Islet precursor cell (in vitro differentiated cells): ENCODE results near the gene DNAJC7.

ENCODE experiments used
- DNase-seq: peaks from one replicate; pipeline ENCODE4 v3.0.0-alpha.2; 2018

DNAJC7 gene

DNA sequence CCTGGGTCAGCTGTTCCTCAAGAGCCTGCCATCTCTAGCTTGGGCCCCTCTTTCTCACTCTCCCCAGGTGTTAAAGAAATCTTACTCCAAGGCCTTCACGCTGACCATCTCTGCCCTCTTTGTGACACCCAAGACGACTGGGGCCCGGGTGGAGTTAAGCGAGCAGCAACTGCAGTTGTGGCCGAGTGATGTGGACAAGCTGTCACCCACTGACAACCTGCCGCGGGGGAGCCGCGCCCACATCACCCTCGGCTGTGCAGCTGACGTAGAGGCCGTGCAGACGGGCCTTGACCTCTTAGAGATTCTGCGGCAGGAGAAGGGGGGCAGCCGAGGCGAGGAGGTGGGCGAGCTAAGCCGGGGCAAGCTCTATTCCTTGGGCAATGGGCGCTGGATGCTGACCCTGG is 43.8 kb downstream of the DNAJC7 start:
- no peak for DNase-seq

DNA sequence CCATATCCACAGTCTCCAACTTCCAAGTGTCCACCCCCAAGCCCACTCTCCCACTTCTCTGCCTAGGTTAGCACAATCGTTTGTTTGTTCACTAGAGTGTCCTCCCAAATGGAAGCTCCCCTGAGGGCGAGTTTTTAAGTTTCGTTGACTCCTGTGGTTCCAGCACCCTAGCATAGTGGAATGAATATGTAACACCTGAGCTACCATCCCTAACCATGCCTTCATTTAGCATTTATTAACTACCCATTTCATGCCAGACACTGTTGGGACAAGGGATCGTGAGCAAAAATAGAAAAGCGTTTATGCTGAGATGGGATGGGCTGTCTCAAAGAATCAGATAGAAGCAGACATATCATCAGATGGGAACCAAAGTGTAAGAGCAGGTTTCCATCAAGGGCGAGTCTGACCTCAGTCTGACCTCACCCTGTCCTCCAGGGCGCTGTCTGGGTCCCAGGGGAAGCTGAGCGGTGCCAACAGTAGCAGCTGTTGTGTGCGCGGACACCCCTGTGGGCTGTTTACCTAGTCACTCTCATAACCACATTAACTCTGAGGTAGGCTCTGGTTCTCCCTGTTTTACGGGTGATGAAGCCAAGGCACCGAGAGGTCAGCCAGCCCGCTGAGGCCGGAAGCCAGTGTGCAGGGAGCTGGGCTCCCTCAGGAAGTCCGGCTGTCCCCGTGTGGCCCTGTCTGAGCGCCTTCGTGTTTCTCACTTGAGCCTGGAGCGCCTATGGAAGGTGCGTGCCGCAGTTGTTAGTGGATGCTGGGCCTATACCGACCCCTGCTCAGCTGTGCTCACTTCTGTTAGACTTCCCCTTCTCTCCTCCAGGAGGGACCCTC is 44.5 kb downstream of the DNAJC7 start:
- peak; percentile 57 for DNase-seq

DNA sequence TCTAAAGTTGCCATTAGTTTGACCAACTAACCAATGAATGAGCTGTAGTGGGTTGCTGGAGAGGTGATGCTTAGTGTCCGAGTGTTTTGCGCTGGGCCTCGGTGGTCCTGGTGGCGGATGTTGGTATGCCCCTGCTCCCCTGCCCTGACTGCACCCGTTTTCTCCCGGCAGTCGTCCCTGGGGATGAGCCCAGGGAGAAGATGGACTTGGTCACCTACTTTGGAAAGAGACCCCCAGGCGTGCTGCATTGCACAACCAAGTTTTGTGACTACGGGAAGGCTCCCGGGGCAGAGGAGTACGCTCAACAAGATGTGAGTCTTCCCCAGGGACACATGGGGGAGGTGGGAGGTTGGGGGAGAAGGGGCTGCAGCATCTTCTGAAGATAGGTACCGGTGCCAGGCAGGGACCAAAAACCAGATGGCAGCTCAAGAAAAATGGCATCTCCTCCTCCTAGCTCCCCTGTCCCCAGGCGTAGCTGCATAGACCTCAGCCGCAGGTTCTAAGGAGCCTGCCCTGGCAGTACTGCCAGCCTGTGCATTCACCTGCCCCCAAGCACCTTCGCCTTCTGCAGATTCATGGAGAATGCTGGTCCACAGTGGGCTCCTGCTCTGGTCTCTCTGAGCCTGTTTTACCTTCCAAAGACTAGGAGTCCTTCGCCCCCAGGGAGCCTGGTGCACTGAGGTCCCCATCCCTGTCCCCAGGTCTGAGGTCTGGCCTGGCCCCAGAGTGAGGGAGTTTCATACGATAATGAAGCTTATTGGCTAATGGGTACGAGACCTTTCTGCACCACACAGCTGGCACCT is 45.3 kb downstream of the DNAJC7 start:
- DNase-seq: no peak

DNA sequence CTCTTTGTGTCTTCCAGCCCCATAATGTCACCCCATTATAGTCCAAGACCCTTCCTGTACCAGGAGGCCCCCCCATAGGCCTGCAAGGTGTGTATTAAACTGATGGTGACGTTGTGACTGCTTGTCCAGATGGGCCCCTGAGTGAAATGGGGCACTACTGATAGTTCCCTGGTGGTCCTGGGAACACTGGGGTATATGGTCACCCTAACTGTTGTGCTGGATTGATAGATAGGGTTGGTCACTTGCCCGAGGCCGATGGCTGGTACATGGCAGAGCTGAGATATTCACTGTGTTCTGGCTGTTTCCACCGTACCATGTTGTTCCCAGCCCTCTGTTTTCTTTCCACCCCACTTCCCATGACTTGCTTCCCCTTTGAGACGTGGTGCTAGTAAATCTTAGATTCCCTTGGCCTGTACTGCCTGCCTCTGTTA is 46.3 kb downstream of the DNAJC7 start:
- DNase-seq: no peak

DNA sequence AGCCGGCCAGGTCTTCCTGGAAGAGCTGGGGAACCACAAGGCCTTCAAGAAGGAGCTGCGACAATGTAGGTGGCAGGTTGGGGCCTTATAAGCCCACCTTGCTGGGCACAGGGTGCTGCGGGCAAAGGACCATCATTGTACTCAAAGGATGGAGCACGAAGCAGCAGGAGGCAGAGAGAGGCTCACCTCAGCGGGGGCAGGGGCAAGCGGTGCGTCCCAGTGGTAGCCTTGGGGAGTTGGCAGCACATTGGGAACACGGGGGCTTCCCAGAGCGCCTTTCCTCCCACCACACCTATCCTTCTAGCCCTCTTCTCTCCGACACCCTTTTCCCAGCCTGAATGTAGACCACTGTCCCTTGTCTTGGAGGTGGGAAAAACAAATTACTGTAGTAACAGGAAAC is 48.6 kb downstream of the DNAJC7 start:
- no peak for DNase-seq

DNA sequence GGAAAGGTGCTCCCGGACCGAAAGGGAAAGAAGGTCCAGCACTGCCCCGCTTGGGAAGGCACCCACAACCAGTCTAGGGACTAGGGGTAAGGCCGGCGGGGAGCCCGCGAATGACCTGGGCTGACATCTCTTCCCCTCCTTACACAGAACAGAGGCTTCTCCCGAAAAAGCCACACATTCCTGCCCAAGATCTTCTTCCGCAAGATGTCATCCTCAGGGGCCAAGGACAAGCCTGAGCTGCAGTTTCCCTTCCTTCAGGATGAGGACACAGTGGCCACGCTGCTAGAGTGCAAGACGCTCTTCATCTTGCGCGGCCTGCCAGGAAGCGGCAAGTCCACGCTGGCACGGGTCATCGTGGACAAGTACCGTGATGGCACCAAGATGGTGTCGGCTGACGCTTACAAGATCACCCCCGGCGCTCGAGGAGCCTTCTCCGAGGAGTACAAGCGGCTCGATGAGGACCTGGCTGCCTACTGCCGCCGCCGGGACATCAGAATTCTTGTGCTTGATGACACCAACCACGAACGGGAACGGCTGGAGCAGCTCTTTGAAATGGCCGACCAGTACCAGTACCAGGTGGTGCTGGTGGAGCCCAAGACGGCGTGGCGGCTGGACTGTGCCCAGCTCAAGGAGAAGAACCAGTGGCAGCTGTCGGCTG is 49.2 kb downstream of the DNAJC7 start:
- no peak for DNase-seq

DNA sequence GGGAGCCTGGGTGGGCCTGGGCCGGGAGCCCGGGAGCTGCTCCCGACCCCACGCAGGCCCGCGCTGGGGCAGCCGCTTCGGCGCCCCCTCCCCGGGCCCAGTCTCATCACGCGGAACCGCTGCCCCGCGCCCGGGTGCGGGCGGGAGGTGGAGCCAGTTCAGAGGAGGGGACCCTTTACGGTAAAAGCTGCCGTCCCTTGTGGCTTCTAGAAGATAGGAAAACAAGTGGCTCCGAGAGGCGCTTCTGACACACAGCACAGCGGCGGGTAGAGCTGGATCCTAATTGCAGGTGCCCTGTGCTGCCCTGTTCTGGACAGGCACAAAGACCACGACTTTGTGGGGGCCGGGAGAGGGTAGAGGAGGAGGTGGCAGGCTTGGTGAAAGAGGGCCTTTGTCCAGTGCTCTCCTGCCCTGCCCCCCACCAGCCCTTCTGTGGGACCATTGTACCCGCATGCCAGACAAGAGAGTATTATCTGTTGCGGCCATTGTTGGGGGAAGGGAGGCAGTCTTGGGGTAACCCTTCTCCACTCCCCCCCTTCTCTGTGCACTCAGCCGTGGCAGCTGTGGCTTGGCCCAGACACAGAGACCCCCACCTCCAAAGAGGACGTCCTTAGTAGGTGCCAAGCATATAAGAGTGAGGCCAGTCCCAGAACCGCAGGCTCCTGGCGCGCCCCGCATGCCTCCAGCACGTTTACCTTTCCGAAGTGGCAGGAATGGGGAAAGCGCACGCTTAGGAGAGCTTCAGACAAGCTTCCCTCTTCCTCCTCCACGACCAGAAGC is 49.9 kb downstream of the DNAJC7 start:
- DNase-seq: peak; percentile 71

DNA sequence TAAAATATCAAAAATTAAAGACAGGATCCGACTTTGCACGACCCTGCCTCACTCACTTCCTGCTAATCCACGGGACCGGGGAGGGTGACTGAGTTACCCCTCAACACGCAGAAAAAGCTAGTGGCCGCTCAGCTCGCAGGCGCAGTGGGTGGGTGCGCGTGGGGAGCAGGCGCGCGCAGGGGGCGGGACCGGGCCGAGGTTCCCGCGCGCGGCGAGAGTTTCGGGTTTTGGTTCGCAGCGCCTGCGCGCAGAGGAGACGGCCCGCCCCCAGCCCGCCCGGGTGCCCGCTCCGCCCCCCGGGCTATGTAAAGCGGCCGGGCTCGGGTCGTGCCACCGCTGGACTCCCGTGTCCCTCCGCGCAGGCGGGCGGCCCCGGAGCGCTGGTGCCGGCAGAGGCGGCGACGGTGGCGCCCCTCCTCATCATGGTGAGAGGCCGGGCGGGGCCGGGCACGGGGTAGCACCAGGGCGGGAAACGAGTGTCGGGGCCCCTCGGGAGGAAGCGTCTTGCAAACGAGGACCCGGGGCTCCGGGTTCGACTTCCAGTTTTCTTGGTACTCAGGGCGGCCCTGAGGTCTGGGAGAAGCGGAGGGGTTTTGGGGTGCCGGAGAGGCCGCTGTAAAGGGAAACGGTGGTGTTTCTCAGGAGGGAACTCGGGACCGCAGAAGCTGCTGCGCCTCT is 50.6 kb downstream of the DNAJC7 start, which contains the start of gene CNP:
Gene CNP (plus strand): TSS at position 333 of the 678 bp plus-strand sequence. CDS start 90 bp downstream, at position 423.
- DNase-seq: peak; percentile 95

DNA sequence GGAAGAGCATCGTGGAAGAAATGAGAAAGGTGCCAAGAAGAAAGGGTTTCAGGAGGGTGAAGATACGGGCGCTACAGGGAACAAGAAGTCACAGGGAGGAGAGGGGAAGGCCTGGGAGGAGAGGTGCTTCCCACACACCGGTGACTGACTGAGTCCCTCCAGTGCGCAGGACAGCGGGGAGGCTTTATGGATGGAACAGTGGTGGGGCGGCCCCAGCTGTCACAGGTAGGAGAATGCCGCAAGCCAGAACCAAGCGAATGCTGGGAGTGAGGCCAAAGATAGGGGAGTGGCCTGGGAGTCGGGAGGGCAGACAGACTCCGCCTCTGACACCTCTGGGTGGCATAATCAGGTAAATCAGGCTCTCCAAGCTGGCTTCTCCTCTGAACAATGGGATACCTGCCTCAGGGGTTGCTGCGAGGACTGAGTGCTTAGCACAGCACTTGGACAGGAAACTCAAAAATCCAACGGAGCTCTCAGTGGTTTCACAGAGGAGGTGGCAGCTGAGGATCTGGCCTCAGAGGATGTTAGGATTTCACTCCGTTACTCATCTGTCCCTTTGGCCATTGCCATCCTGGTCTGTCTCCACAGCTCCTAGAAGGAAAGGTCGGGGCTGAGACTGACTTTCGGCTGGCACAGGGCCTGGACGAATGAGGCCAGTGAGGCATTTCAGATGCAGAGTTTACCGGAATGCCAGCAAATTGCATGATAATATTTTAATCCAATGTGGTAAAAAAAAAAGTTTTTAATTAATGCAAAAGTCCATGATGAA is 51.4 kb downstream of the DNAJC7 start:
- peak; percentile 97 for DNase-seq

DNA sequence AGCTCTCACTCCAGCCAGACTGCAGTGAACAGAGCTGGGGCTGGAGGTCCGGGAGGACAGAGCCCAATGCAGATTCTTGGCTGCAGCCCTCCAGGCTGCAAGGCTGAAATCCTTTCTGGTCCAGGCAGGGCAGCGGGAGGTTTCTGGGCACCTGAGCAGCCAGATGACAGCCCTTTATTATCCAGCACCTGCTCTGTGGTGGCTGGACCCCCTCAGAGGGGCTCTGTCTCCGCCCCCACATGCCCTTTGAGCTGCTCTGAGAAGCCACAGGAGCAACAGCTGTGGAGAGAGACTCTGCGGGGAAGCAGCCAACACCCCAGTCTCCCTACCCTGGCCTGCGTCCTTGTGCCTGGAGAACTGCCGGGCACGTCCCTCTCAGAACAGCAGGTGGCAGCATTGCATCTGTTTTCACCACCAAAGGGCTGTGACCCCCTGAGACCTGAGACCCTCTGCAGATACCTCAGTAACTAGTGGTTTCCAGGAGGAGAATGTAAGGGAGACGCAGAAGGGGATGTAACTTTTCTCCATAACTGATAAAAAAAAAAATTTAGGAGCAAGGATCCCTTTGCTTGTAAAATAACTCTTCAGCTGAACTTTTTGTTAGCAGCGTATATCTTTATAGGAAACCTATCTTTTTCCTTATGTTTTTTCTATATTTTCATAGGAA is 54.3 kb downstream of the DNAJC7 start:
- peak; percentile 93 for DNase-seq

DNA sequence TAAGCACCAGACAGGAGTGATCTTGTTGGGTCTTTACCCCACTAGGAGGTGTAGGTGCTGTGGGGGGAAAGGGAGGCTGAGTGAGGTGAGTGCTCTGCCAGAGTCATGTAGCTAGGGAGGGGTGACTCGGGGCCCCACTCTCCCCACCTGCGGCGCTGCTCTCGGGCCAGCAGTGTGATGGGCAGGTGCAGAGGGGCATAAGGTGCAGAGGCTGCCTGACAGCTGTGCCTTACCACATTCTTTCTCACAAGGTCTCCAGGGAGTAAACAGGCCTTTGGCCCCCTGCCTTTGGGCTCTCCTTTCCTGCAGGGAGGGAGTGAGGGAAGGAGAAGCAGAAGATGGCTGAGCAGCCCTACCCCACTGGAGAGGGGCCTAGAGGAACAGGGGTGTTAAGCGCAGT is 55.1 kb downstream of the DNAJC7 start:
- DNase-seq: no peak

DNA sequence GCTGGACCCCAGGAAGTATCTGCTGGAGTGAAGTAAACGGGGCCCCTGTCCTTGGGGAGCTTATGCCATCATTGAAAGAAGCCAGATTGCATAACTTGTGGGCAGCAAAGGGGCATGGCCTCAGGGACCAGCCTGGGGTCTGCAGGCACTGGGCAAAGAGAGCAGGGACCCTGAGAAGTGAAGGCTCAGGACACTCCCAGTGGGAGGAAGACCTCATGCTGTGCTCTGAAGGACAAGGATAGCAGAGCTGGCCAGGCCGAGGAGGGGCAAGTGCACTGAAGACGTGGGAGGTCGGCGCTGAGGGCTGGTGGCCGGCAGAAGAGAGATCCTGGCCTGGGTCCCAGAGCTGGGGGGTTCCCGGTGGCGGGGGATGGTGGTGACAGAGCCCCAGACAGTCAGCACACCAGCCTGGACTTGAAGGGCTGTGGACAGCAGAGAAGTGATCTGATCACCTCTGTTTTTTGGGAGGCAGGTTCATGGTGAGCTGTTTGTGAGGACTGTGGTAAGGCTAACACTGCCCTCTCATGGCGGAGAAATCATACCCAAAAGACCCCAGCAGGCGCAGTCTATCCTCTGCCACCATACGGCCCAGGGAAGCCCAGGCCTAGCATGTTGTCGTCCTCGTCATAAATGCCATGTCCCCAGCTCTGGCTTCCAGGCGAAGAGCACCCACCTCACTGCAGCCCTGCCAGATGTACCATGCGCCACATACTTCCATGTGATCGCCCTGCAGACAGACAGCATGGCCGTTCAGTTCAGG is 57.7 kb downstream of the DNAJC7 start:
- peak; percentile 92 for DNase-seq

DNA sequence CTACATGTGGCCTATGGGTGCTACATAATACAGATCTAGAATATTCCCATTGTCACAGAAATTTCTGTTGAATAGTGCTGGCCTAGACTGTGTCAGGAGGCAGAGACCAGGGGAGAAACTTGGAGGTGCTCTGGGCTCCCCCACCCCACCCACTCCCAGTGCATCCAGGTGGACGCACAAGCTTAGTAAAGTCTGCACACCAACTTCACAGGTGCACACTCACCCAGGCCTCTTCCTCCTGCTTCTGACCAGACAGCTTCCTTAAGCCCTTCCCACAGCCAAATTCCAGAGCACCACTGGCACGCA is 58.3 kb downstream of the DNAJC7 start:
- no peak for DNase-seq

DNA sequence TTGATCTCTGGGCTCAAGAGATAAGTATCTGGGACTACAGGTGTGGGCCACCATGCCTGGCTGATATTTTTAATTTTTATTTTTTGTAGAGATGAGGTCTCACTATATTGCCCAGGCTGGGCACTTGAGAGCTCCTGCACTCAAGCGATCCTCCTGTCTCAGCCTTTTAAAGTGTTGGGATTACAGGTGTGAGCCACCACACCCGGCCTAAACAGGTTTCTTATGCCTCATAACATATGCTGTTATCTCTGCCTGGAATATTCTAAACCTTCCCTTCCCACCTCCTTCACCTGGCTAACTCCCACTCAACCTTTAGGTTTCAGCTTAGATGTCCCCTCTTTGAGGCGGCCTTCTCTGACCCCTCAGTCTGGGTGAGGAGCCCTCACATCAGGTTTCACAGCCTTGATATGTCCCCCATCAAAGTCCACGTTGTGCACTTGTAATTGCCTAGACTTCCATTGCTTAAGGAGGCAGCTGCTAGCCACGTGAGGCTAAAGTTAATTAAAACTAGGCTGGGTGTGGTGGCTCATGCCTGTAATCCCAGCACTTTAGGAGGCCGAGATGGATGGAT is 59.3 kb downstream of the DNAJC7 start:
- DNase-seq: no peak

DNA sequence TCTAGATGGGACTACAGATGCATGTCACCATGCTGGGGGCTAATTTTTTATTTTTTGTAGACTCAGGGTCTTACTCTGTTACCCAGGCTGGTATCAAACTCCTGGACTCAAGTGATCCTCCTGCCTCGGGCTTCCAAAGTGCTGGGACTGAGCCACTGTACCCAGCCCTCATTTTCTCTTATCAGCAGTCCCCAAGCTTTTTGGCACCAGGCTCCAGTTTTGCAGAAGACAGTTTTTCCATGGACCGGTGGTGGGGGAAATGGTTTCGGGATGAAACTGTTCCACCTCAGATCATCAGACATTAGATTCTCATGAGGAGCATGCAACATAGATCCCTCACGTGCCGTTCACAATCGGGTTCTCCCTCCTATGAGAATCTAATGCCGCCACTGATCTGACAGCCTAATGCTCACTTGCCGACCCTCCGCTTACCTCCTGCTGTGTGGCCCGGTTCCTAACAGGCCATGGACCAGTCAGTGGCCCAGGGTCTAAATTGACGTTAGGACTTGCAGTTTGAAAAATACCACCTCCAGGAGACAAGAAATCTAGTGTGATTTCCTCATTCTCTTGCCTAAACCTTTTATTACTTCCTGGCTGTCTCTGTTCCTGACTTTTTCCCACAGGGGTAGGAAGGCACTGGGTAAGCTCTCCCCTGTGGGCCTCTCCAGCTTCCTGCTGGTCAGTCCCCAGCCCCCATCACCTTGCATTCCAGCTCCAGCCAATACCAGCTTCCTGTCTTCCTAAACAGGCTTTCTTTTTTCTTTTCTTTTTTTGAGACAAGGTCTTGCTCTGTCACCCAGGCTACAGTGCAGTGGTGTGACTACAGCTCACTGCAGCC is 60.0 kb downstream of the DNAJC7 start:
- DNase-seq: peak; percentile 91

DNA sequence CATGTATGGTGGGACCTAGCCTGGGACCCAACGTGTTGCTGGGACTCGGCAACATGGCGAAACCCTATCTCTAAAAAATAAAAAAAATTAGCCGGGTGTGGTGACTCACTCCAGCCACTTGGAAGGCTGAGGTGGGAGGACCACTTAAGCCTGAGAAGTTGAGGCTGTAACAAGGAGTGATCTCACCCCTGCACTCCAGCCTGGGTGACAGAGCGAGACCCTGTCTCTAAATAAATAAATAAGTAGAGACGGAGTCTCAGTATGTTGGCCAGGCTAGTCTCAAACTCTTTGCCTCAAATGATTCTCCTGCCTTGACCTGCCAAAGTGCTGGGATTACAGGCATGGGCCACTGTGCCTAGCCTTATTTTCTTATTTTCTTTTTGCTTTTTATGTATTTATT is 60.7 kb downstream of the DNAJC7 start:
- DNase-seq: peak; percentile 60

DNA sequence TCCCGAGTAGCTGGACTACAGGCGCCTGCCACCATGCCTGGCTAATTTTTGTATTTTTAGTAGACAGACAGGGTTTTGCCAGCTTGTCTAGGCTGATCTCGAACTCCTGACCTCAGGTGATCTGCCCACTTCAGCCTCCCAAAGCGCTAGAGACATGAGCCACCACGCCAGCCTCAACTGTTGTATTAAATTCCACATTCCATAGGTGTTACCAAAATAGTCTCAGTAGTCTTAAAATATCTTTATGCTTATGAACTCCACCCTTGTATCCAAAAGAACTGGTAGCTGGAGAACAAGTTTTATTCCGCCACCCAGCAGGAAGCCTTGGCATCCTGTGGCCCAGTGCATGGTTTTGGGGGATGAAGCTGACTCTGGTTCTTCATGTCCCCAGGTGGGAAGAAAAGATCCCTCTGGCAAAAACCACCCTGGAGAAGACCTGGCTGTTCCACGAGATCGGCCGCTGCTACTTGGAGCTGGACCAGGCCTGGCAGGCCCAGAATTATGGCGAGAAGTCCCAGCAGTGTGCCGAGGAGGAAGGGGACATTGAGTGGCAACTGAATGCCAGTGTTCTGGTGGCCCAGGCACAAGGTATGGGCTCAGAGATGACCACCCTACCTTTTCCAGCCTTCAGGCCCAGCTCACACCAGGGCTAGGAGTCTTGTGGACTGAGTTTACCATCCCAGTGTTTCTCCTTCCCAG is 68.3 kb downstream of the DNAJC7 start:
- DNase-seq: no peak

DNA sequence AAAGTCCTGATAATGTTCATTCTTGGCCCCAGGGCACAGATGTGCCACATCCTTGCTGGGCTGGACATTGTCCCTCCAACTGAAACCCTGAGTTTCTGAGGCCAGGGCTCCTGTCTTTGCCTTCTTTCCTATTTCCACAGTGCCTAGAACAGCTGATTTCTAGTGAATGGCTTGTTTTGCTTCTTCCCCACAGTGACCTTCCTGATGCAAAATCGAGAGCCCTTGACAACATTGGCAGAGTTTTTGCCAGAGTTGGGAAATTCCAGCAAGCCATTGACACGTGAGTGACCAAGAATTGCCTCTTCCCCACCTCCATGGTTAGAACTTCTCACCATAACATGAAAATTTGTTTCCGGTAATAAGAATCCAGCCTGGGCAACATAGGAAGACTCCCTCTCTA is 72.3 kb downstream of the DNAJC7 start:
- no peak for DNase-seq
